GM19397 (cell line): ENCODE results near the gene DNAJC17.
A peak's percentile ranks its signal among the peaks of the same experiment; 100 is the strongest.

Experiments
- ATAC-seq: cut with Tn5 transposase; IDR thresholded peaks from one replicate; pipeline ENCODE4 v1.9.1; 2021; ENCODE audit warnings: mild to moderate bottlenecking, moderate library complexity; ENCODE audit not compliant: unreplicated experiment

The DNAJC17 gene

GRCh38 chr15:40793216-40793989 is 13.9 kb downstream of the DNAJC17 start:
- no peak for ATAC-seq

GRCh38 chr15:40792394-40792793 is 14.9 kb downstream of the DNAJC17 start:
- ATAC-seq, result no peak

- no peak for ATAC-seq
These were observed 16.6 kb downstream of the DNAJC17 start for GRCh38 chr15:40790718-40791117.

- no peak for ATAC-seq
These were observed 17.3 kb downstream of the DNAJC17 start for GRCh38 chr15:40789999-40790398.

GRCh38 chr15:40789119-40789518 is 18.2 kb downstream of the DNAJC17 start:
- ATAC-seq, result no peak

- no peak for ATAC-seq
These were observed 19.3 kb downstream of the DNAJC17 start for GRCh38 chr15:40787991-40788390.

- no peak for ATAC-seq
These were observed 19.9 kb downstream of the DNAJC17 start for GRCh38 chr15:40787344-40787841.

- no peak for ATAC-seq
These were observed 21.5 kb downstream of the DNAJC17 start for GRCh38 chr15:40785814-40786213.

GRCh38 chr15:40785164-40785563 is 22.1 kb downstream of the DNAJC17 start:
- no peak for ATAC-seq

- no peak for ATAC-seq
These were observed 24.6 kb downstream of the DNAJC17 start for GRCh38 chr15:40782609-40783227.

GRCh38 chr15:40776537-40777141 is 30.6 kb downstream of the DNAJC17 start:
- ATAC-seq, result no peak

GRCh38 chr15:40775740-40776536 is 31.3 kb downstream of the DNAJC17 start:
- ATAC-seq, result no peak

- ATAC-seq, result no peak
These were observed 32.3 kb downstream of the DNAJC17 start for GRCh38 chr15:40775007-40775406.

GRCh38 chr15:40773902-40774301 is 33.4 kb downstream of the DNAJC17 start:
- no peak for ATAC-seq

- no peak for ATAC-seq
These were observed 33.8 kb downstream of the DNAJC17 start for GRCh38 chr15:40773496-40773895.

GRCh38 chr15:40772014-40772413 is 35.3 kb downstream of the DNAJC17 start:
- ATAC-seq, result no peak

- no peak for ATAC-seq
These were observed 36.0 kb downstream of the DNAJC17 start for GRCh38 chr15:40771242-40771641.

GRCh38 chr15:40770147-40770721 is 37.0 kb downstream of the DNAJC17 start:
- no peak for ATAC-seq

GRCh38 chr15:40769274-40770146 is 37.8 kb downstream of the DNAJC17 start, which contains the start of gene C15orf62:
Gene C15orf62, plus strand, starts transcription at chr15:40769980. Its CDS starts 516 bp downstream, at chr15:40770496.
- peak; percentile 52 for ATAC-seq
